Prostate gland (tissue), 2 donors: ENCODE results near the gene SHC3.

Source experiments
- POLR2A ChIP-seq: fragments of 450-650 bp; IDR thresholded peaks from one replicate; pipeline ENCODE4 v1.6.1; 2016; ENCODE audit warnings: antibody characterized with exemption, mild to moderate bottlenecking
- POLR2AphosphoS5 ChIP-seq: sonication (generic); formaldehyde crosslinking; IDR thresholded peaks from one replicate; pipeline ENCODE4 v1.6.1; 2017; ENCODE audit warnings: antibody characterized with exemption
- TF ChIP-seq, protein P1 (sequence below), 4 experiments: fragments of 200-600 bp in 2 of 4; fragments of 450-650 bp in 2 of 4; sonication (generic) in 2 of 4; IDR thresholded peaks; 1 replicate in 3 of 4; 2 replicates in 1 of 4; pipeline ENCODE4 v1.5.1; 2016 to 2019; ENCODE audit warnings: antibody characterized with exemption in 4 of 4, mild to moderate bottlenecking in 2 of 4, moderate library complexity in 2 of 4

DNA sequence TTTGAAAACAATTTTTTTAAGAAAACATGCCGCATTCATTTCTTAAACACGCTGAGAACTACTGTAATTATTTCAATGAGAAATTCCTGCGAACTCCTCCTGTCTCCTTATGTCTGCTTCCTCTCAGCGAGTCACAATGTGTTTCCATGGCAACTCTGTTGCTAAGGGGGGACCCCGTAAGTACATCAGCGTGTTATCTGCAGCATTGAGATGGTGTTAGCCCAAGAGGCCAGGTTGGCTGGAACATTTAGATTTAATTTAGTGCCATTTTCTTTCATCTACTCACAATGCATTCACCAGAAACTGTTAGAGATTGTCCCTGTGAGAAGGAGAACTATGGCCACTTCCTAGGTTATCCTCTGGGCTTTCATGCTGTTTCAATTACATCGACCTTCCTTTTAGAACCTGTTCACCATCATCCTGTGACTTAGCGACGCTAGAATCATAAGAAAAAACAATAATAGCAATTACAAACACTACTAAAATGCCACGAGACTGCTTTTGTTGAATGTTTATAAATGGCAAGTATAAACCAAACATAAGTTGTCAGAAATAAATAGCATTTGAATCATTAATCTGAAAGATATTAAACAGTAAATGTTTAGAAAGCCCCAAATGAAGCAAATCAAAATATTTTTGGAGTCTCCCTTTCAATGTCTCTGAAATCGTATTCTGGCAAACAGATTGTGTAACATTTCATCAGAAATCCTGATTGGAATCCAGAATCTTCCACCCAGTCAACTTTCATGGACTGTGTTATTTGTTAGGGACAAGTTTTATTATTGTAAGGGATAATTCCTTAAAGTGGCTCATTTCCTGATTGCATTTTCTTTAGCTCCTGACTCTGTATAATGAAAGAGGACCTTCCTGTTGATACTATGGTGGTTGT is 39.7 kb upstream of the SHC3 start:
- TF ChIP-seq, protein P1, sequence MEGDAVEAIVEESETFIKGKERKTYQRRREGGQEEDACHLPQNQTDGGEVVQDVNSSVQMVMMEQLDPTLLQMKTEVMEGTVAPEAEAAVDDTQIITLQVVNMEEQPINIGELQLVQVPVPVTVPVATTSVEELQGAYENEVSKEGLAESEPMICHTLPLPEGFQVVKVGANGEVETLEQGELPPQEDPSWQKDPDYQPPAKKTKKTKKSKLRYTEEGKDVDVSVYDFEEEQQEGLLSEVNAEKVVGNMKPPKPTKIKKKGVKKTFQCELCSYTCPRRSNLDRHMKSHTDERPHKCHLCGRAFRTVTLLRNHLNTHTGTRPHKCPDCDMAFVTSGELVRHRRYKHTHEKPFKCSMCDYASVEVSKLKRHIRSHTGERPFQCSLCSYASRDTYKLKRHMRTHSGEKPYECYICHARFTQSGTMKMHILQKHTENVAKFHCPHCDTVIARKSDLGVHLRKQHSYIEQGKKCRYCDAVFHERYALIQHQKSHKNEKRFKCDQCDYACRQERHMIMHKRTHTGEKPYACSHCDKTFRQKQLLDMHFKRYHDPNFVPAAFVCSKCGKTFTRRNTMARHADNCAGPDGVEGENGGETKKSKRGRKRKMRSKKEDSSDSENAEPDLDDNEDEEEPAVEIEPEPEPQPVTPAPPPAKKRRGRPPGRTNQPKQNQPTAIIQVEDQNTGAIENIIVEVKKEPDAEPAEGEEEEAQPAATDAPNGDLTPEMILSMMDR (IDR thresholded peaks at IDR 0.05): no peak
- TF ChIP-seq POLR2AphosphoS5 (no peak), POLR2A (no peak)
